Naive B cell (primary cell): ENCODE data around the gene OTULIN. TPM values are rescaled to one million over a fixed set of nuclear protein-coding genes. Genes with fewer than 3 reads are reported as not detected.

Experiments used
- ATAC-seq, 2 donors: fragments of 150-1000 bp; cut with Tn5 transposase; 2 replicates each; pipeline ENCODE4 v1.10.0; 2021; ENCODE audit warnings: low read depth in 2 of 2, mild to moderate bottlenecking in 2 of 2, moderate library complexity in 2 of 2
- DNase-seq: peaks from one replicate; pipeline ENCODE4 v3.0.0; 2022
- H3K27ac Mint-ChIP-seq, 6 donors: one replicate each; pipeline ENCODE4 v1.8.0; 2020 to 2022; ENCODE audit warnings: mild to moderate bottlenecking in 6 of 6, mixed read lengths in 6 of 6, moderate library complexity in 5 of 6, inconsistent platforms in 2 of 6
- H3K27me3 Mint-ChIP-seq, 3 donors: one replicate each; pipeline ENCODE4 v1.8.0; 2021 to 2022; ENCODE audit warnings: mixed read lengths in 3 of 3, mild to moderate bottlenecking in 1 of 3
- H3K36me3 Mint-ChIP-seq, 2 donors: one replicate each; pipeline ENCODE4 v1.8.0; 2020 to 2022; ENCODE audit warnings: mixed read lengths in 2 of 2, inconsistent platforms in 1 of 2, mild to moderate bottlenecking in 1 of 2
- H3K4me1 Mint-ChIP-seq, 3 donors: one replicate each; pipeline ENCODE4 v1.8.0; 2020 to 2022; ENCODE audit warnings: mixed read lengths in 3 of 3, inconsistent platforms in 1 of 3, mild to moderate bottlenecking in 1 of 3, moderate library complexity in 1 of 3
- H3K4me3 Mint-ChIP-seq, 8 donors: one replicate each; pipeline ENCODE4 v1.8.0; 2020 to 2022; ENCODE audit warnings: mild to moderate bottlenecking in 8 of 8, mixed read lengths in 8 of 8, moderate library complexity in 8 of 8, inconsistent platforms in 2 of 8
- H3K9me3 Mint-ChIP-seq, 7 donors: one replicate each; pipeline ENCODE4 v1.8.0; 2020 to 2022; ENCODE audit warnings: mixed read lengths in 7 of 7, mild to moderate bottlenecking in 5 of 7, inconsistent platforms in 2 of 7, moderate library complexity in 1 of 7
- polyA plus RNA-seq, 6 donors: library from polyadenylated mRNA; unstranded; fragments of 300-500 nt; fragmentation: Illumina TruSeq; gene quantifications; one replicate each; pipeline ENCODE4 v1.2.3, GENCODE V29; 2021; ENCODE audit warnings: low read depth in 6 of 6

OTULIN gene
- 10 to 100 TPM in 5 of 6 donors, 1 to 10 TPM in 1; 9.4 to 27.8 (median 19.1) TPM for polyA plus RNA-seq

DNA sequence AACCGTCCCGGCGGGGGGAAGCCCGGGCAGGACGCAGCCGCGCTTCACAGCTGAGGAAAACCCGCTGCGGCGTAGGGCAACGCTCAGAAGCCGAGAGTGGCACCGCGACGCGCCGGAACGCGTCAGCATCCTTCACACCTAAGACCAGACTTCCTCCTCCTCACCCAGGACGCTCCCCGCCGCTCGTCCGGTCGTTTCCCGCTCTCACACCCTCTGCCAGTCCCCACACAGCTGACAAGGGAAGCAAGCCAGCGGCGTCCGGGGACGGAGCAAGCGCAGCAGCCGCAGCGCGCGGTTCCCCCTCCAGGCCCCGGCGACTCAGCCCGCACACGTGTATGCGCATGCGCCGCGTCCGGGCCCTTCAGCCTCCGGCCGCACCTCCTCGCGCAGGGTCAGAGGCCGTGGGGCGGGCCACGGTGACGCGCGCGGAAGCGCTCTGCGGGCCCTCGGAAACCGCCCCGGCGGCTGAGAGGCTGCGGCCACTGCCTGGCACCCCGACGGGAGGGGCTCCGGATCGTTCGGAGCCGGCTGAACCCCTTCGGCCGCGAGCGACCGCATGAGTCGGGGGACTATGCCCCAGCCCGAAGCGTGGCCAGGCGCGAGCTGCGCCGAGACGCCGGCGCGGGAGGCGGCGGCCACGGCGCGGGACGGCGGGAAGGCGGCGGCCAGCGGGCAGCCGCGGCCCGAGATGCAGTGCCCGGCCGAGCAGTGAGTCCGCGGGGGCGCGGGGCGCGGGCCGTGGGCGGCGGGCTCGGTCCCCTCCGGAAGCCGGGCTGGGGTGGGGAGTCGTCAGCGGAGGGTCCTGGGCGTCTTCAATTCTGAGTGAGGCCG is at the start of gene OTULIN:
TSS of gene OTULIN (plus strand) at position 449 of the 831 bp plus-strand sequence. CDS start at position 557, 108 bp downstream.
- Mint-ChIP-seq H3K9me3 (peaks cover 0 to 2% (median 0%) of the 10 kb centered on the region in 7 donors), H3K27me3 (no peaks in the 10 kb centered on the region), H3K4me3 (peak within 1 kb of the TSS; percentile 86 to 98 (median 98)), H3K36me3 (no peaks in the 10 kb centered on the region), H3K4me1 (peaks cover 43 to 67% (median 54%) of the 10 kb centered on the region in 3 donors), H3K27ac (peak within 1 kb of the TSS; percentile 91 to 99 (median 96))
- DNase-seq (peak; percentile 88), ATAC-seq (peak; percentile 77)

DNA sequence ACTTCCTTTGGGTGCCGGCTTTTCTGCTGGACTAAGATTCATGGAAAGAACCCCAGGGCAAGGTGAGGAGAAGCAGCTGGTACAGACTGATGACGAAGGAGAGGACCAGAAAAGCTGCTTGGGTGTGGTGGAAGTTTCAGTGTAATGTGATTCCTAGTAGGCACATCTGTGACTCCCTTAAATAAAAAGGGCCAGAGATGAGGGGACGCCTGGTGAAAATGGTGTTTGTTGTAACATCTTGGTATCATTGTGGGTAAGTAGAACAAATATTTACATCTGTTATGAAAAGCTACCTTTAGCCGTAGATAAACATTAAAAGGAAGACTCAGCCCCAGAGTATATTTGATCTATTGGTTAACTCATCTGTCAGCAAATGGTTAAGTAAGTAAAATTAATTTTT is 49.2 kb upstream of the OTULIN start:
- Mint-ChIP-seq H3K4me1 (no peaks in the 10 kb centered on the region), H3K27me3 (peaks cover 3 to 8% (median 8%) of the 10 kb centered on the region in 3 donors), H3K9me3 (no peaks in the 10 kb centered on the region), H3K4me3 (no peak overlapping the region), H3K36me3 (peaks cover 0 to 15% of the 10 kb centered on the region in 2 donors), H3K27ac (no peak overlapping the region)
- DNase-seq (no peak), ATAC-seq (no peak)

DNA sequence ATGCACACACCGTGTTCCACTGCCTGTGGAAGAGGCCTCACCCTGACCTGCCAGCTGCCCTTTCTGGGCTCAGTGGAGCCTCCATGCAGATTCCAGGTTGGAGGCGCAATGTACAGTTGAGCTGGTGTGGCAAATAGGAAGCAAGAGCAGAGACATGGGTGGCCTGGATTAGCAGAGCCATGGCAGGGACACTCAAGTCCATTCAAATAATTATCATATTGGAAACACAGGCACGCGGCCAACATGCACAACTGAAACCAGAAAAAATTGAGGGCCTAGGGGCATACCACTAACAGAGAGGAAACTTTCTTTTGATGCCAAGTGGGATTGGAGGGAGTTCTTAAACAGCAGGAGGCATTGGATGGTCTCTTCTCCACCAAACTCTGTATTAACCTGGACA is 47.1 kb upstream of the OTULIN start:
- peaks cover 10 to 13% of the 10 kb centered on the region in 2 donors for H3K36me3 Mint-ChIP-seq
- H3K9me3 Mint-ChIP-seq: peaks cover 2 to 19% (median 13%) of the 10 kb centered on the region in 7 donors
- ATAC-seq (no peak), DNase-seq (no peak)
- H3K27ac Mint-ChIP-seq: no peak overlapping the region
- no peak overlapping the region for H3K4me3 Mint-ChIP-seq
- H3K4me1 Mint-ChIP-seq: no peaks in the 10 kb centered on the region
- peaks cover 0 to 23% (median 14%) of the 10 kb centered on the region in 3 donors for H3K27me3 Mint-ChIP-seq

- H3K27me3 Mint-ChIP-seq: peaks cover 0 to 10% (median 8%) of the 10 kb centered on the region in 3 donors
- no peak overlapping the region for H3K4me3 Mint-ChIP-seq
- H3K9me3 Mint-ChIP-seq: peaks cover 0 to 13% (median 4%) of the 10 kb centered on the region in 7 donors
- H3K27ac Mint-ChIP-seq: no peak overlapping the region
- no peaks in the 10 kb centered on the region for H3K4me1 Mint-ChIP-seq
- ATAC-seq (no peak), DNase-seq (no peak)
- peaks cover 0 to 2% of the 10 kb centered on the region in 2 donors for H3K36me3 Mint-ChIP-seq
Observed at GRCh38 chr5:14627270-14627669, 37.2 kb upstream of the OTULIN start.

- ATAC-seq: no peak
Observed at GRCh38 chr5:14628346-14628745, 36.2 kb upstream of the OTULIN start.

GRCh38 chr5:14630671-14631070 is 33.8 kb upstream of the OTULIN start:
- ATAC-seq: no peak
- H3K27ac Mint-ChIP-seq: no peak overlapping the region
- no peaks in the 10 kb centered on the region for H3K36me3 Mint-ChIP-seq
- peaks cover 0 to 12% (median 0%) of the 10 kb centered on the region in 7 donors for H3K9me3 Mint-ChIP-seq
- no peak overlapping the region for H3K4me3 Mint-ChIP-seq
- H3K4me1 Mint-ChIP-seq: no peaks in the 10 kb centered on the region
- peaks cover 4 to 8% (median 8%) of the 10 kb centered on the region in 3 donors for H3K27me3 Mint-ChIP-seq
- no peak for DNase-seq

More at GRCh38 chr5:14628346-14628745, 36.2 kb upstream of the OTULIN start:
- H3K27me3 Mint-ChIP-seq: peaks cover 3 to 8% (median 8%) of the 10 kb centered on the region in 3 donors
- H3K4me3 Mint-ChIP-seq: no peak overlapping the region
- peak; percentile 11 for DNase-seq
- no peaks in the 10 kb centered on the region for H3K4me1 Mint-ChIP-seq
- H3K27ac Mint-ChIP-seq: no peak overlapping the region
- H3K9me3 Mint-ChIP-seq: peaks cover 0 to 12% (median 0%) of the 10 kb centered on the region in 7 donors
- no peaks in the 10 kb centered on the region for H3K36me3 Mint-ChIP-seq

- H3K4me3 Mint-ChIP-seq: no peak overlapping the region
- ATAC-seq (no peak), DNase-seq (no peak)
- peak overlapping the region in 1 of 6 donors; percentile 62 for H3K27ac Mint-ChIP-seq
- H3K9me3 Mint-ChIP-seq: peaks cover 0 to 2% (median 0%) of the 10 kb centered on the region in 7 donors
- no peaks in the 10 kb centered on the region for H3K4me1 Mint-ChIP-seq
- H3K36me3 Mint-ChIP-seq: no peaks in the 10 kb centered on the region
- H3K27me3 Mint-ChIP-seq: peaks cover 11 to 13% (median 13%) of the 10 kb centered on the region in 3 donors
Observed at GRCh38 chr5:14635656-14636055, 28.9 kb upstream of the OTULIN start.

DNA sequence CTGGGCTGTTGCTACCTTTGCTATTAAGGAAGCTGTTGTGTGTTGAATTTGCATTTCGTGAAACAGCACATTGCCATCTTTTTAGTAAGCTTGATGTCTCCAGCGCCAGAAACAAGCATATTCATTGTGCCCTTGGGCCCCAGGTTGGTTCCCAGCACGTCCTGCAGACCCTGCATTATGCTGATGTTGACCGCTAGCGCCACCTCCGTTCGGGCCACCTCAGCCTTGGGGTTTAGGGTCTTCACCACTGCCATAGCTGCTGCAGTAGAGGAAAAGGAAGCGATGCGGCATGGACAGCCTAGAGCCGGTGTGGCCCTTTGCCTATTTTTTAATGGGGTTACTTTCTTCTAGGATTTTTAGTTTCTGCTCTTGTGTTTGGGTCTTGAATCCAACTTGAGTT is 23.8 kb upstream of the OTULIN start:
- H3K4me1 Mint-ChIP-seq: no peaks in the 10 kb centered on the region

DNA sequence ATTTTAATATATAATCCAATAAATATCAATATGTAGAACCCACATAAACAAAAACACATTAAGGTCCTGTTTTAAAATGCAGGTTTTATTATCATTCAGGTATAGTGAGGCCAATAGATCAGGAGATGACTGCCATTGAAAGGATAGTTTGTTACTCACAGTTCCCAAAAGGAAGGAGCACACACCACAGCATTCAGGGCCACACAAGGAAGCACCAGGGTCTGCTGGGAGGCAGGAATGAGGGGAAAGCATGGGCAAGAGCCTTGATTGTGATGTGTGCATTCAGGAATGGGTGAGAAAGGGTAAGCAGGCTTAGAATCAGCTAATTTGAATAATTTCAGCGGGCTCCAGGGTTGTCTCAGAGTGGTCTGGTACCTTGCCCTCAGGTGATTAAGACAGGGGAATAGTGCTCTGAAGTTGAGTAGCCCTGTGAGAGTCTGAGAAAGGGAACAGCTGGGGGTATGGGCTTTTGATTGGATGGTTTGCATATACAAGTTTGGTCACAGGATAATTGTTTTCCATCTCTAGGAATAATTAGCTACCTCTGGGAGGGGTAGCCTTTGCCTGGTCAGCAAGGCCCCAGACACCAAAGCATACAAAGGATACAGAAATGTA is 19.8 kb upstream of the OTULIN start:
- Mint-ChIP-seq H3K36me3 (no peaks in the 10 kb centered on the region), H3K9me3 (no peaks in the 10 kb centered on the region), H3K4me3 (no peak overlapping the region), H3K4me1 (no peaks in the 10 kb centered on the region), H3K27me3 (peaks cover 23 to 52% (median 43%) of the 10 kb centered on the region in 3 donors), H3K27ac (peak overlapping the region in 2 of 6 donors; percentile 3 to 84)
- no peak for ATAC-seq
- DNase-seq: no peak

More for the DNA sequence above, 23.8 kb upstream of the OTULIN start:
- H3K36me3 Mint-ChIP-seq: no peaks in the 10 kb centered on the region
- no peak overlapping the region for H3K27ac Mint-ChIP-seq
- H3K9me3 Mint-ChIP-seq: no peaks in the 10 kb centered on the region
- H3K4me3 Mint-ChIP-seq: no peak overlapping the region
- DNase-seq (no peak), ATAC-seq (no peak)
- H3K27me3 Mint-ChIP-seq: peaks cover 22 to 43% (median 36%) of the 10 kb centered on the region in 3 donors

DNA sequence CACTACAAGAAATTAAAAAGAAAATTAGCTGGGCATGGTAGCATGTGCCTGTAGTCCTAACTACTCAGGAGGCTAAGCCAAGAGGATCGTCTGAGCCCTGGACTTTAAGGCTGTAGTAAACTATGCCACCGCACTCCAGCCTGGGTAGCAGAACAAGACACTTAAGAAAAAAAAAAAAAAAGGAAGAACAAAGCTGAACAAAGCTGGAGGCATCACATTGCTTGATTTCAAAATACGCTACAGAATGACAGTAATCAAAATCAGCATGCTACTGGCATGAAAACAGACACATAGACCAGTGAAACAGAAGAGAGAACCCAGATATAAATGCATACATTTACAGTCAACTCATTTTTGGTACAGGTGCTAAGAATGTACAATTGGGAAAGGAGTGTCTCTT is 14.5 kb upstream of the OTULIN start:
- DNase-seq: no peak
- ATAC-seq: no peak
- peaks cover 9 to 27% (median 26%) of the 10 kb centered on the region in 3 donors for H3K27me3 Mint-ChIP-seq
- H3K4me3 Mint-ChIP-seq: no peak overlapping the region
- H3K9me3 Mint-ChIP-seq: no peaks in the 10 kb centered on the region
- H3K27ac Mint-ChIP-seq: no peak overlapping the region
- H3K4me1 Mint-ChIP-seq: peaks cover 0 to 1% (median 1%) of the 10 kb centered on the region in 3 donors
- H3K36me3 Mint-ChIP-seq: no peaks in the 10 kb centered on the region

DNA sequence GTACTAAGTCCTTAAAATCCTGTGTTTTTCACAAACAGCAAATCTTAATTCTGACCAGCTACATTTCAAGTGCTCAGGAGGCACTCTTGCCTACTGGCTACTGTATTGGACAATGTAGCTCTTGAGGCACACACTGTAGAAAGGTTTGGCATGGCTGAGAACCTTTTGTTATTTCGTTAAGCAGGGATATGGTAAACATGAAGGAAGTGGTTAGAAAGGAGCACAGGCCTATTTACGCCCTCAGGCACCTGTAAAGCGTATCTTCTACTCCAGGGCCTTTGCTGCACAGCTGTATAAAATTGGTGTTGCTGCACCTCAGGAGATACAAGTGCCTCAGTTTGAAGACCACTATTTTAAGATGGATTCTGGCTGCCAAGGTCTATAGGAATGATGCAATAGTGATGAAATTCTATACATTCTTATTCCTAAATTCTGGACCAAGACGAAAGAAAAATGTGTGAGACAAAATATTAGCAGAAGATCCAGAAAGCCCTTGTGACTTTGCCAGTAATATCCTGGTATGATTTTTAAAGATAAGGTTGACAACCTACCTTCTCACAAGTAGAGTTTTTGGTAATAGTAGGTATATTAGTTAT is 9.3 kb upstream of the OTULIN start:
- H3K4me3 Mint-ChIP-seq: peak overlapping the region in 1 of 8 donors; percentile 19
- ATAC-seq: no peak

DNA sequence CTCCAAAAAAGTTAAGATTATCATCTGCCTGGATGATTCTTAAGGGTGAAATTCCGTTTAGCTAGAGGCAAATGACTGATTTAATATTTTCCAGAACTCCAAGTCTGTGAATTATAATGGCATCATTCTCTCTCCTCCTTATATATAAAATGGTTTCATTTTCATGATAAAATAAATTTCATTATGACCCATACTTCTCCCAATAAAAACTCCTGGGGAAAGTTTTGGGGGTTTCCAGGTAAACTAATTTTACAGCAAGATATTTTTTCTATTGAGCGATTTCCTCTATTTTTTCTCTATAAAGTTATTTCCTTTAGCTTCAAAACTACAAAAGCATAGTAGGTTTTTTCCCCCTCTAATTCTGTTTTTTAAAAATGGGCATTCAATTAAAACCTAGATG is 7.6 kb upstream of the OTULIN start:
- DNase-seq (no peak), ATAC-seq (no peak)
- H3K27ac Mint-ChIP-seq: peak overlapping the region in 2 of 6 donors; percentile 66 to 68
- H3K4me1 Mint-ChIP-seq: peaks cover 10 to 41% (median 19%) of the 10 kb centered on the region in 3 donors
- H3K27me3 Mint-ChIP-seq: no peaks in the 10 kb centered on the region
- H3K9me3 Mint-ChIP-seq: peaks cover 0 to 2% (median 0%) of the 10 kb centered on the region in 7 donors
- no peaks in the 10 kb centered on the region for H3K36me3 Mint-ChIP-seq
- peak overlapping the region in 2 of 8 donors; percentile 3 to 40 for H3K4me3 Mint-ChIP-seq

More for the DNA sequence above, 9.3 kb upstream of the OTULIN start:
- H3K4me1 Mint-ChIP-seq: peaks cover 5 to 34% (median 11%) of the 10 kb centered on the region in 3 donors
- H3K27me3 Mint-ChIP-seq: peaks cover 0 to 8% (median 0%) of the 10 kb centered on the region in 3 donors
- DNase-seq: no peak
- no peaks in the 10 kb centered on the region for H3K9me3 Mint-ChIP-seq
- H3K27ac Mint-ChIP-seq: peak overlapping the region in 2 of 6 donors; percentile 22 to 49
- H3K36me3 Mint-ChIP-seq: no peaks in the 10 kb centered on the region
